ENCODE data around the gene GALNT16.
"Not testable (repeated sequence)": the region's sequence is repeated elsewhere in the genome, so short reads cannot be mapped to it uniquely, and the experiment has no call there.

The GALNT16 gene

DNA sequence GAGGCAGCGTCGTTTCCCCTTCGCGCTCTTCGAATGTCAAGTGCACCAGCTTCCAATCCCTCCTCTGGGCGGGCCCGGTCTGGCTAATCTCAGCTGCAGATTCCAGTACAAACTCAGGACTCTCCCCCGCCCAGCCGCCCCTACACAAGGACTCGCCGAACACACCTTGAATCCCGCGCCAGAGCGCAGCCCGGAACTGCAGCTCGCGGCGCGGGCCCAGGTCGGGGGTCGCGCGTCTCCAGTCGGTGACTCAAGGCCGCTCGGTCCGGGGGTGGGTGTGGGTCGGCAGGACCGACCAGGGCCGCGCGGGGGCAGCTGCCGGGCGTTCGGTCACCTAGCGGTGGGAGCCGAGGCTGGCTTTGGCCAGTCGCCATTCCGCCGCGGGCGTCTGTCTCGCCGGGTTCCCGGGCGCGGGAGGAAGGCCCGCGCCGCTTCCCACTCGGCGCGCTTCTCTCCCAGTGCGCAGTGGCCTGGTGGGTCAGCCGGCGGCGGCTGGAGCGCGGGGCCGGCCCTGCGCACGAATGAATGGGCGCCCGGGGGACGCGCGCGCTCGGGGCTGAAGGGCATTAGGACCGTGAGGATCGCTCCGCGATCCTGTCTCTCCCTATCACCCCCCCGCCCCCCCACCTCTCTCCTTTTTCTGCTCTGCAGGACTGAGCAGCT lies at the start of gene GALNT16:
Gene GALNT16 (plus strand): TSS at position 632 of the 663 bp plus-strand sequence. CDS start 133 bp downstream, outside the sequence.
- peak; percentile 64 for DNase-seq

DNA sequence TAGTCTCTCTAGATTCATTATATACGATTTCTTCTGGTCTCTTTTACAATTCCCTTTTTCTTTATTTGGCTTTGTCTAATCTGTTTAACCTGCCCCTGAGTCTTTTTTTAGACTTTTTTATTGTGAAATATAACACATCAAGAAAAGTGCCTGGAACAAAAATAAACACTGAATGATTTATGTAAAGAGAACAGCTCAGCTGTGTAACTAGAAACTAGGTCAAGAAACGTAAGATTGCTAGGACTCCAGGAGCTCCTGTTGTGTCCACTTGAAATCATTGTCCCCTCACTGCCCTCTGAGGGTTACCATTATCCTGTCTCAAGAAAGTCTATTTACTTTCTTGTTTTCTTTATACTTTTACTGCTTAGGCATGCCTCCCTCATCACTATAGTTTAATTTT lies 45.6 kb upstream of the GALNT16 start:
- no peak for DNase-seq

DNA sequence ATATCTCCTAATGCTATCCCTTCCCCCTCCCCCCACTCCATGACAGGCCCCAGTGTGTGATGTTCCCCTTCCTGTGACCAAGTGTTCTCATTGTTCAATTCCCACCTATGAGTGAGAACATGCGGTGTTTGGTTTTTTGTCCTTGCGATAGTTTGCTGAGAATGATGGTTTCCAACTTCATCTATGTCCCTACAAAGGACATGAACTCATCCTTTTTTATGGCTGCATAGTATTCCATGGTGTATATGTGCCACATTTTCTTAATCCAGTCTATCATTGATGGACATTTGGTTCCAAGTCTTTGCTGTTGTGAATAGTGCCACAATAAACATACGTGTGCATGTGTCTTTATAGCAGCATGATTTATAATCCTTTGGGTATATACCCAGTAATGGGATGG lies 42.3 kb upstream of the GALNT16 start:
- not testable (repeated sequence) for DNase-seq

DNA sequence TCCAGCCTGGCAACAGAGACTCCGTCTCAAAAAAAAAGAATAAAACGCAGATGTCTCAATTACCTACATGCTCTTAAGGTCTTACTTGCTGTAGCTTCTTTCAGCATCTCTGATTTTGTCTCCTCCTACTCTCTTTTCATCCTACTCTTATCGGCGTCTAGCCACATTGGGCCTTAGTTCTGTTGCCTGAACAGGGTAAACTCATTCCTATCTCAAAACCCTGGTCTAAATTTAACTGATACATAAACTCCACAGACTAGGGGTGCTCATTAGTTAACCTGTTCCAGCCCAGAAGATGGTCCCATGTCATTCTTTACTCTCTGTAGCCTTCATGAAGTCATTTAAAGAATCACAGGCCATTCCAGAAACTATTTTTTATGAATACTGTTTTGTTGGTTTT lies 35.0 kb upstream of the GALNT16 start:
- no peak for DNase-seq

DNA sequence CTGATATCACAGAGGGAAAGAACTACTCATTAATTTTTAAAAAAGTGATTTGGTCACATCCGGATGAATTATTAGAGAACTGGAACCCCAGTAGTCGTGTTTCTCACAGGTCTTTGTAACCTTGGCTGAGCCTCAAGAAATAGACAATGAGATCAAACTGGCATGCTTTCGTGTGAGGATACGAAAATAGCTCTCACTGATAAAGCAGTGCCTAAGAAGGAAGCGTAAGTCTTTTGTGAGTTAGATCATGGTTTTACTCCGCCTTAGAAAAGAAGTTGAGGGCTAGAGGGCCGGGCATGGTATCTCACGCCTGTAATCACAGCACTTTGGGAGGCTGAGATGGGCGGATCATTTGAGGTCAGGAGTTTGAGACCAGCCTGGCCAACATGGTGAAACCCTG lies 33.8 kb upstream of the GALNT16 start:
- DNase-seq, result no peak

DNA sequence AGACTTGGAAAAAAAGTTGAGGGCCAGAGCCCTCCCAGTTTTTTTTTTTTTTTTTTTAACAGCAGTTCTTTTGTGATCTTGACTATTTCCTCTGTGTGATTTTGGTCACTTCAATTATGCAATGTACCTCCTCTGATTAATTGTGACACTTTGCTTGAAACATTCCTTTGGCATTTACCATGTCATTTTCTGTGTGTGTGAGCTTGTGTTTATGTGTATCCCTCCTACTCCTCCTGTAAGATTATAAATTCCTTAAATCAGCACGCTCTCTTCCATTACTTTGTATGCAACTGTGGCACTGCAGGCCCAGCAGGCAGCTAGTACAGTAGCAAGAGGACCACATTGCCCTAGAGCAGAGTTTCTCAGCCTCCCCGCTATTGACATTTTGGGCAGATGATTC lies 33.2 kb upstream of the GALNT16 start:
- no peak for DNase-seq

DNA sequence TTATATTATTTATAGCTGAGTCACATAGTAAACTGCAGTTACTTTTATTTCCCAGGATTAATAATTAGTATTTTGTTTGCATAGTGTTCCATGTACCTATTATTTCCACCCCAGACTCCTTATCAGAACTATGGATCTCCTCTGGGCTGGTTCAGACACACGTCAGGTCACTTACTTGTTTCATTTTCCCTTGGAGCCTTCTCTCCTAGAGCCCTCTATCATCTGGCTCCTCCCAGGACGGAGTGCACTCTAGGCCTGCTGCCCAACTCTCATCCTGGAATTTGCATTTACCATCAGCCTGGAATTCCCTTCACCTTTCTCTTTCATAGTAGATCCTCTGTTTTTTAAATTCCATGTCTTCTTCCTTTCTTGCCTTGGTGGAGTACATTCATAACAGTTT lies 28.5 kb upstream of the GALNT16 start:
- DNase-seq, result no peak

DNA sequence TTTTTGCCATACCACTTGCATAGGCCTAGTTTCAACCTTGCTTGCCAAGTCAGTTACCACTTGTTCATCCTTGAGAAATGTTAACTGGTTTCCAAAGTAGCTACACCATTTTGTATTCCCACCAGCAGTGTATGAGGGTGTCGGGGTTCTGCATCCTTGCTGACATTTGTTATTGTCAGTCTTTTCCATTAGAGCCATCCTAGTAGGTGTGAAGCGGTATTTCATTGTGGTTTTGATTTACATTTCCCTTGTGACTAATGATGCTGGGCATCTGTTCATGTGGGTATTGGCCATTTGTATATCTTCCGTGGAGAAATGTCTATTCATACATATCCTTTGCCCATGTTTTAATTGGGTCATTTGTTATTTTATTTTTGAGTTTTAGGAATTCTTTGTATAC lies 27.6 kb upstream of the GALNT16 start:
- DNase-seq, result no peak

DNA sequence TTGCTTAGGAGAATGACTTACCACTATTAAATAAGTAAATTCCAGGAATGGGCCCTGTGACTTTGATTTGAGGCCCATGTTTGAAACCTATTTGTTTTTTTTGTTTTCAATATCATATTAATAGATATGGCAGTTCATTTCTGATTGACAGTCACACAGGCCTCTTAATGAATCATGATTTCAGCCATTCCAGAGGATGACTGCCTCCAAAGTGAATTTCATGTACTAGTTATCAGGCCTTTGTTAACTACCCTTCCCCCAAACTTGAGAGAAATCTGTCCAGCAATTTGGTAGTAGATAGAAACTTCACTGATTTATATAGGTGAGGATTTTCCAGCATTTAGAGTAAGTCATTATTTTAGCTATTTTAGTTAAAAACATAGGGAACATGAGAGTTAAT lies 25.9 kb upstream of the GALNT16 start:
- no peak for DNase-seq

DNA sequence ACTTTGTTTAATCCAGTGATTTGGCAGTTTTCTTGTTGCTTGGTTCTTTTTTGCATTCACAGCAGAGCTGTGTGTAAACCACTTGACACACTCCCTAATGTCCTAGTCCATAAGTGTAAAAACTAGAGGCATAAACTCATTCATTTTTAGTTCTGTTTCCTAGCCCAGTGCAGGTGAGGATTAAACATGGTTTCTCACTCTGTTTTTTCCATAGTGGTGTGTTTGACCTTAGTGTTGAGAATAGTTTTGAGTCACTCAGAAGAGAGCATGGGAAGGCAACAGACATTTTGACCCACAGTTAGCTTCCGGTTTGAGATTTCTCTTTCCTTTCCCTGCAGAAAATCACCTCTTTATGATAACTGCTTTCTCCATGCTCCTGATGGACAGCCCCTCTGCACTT lies 24.2 kb upstream of the GALNT16 start:
- DNase-seq, result no peak

DNA sequence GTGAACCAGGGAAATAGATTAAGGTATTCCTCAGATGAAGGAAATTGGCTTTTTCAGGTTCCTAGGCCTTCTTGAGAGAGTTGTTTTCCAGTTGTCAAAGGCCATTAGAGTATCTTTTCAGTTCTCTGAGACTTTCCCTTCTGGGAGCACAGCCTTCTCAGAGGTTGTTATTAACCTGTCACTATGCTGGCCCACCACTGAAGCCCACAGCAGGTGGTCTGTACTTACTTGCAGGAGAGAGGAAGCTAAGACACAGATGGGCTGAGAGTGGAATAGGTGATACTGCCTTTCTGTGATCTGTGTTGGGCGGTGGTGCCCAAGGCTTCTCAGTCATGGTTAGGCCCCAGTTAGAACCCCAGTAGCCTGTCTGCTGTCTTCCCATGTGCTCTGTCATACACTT lies 22.8 kb upstream of the GALNT16 start:
- no peak for DNase-seq

DNA sequence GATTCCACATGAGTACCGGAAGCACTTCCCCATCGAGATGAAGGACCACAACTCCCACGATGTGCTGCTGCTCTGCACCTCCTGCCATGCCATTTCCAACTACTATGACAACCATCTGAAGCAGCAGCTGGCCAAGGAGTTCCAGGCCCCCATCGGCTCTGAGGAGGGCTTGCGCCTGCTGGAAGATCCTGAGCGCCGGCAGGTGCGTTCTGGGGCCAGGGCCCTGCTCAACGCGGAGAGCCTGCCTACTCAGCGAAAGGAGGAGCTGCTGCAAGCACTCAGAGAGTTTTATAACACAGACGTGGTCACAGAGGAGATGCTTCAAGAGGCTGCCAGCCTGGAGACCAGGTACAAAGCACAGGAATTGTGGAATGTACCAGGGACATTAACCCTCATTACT lies 22.4 kb upstream of the GALNT16 start:
- DNase-seq, result no peak

DNA sequence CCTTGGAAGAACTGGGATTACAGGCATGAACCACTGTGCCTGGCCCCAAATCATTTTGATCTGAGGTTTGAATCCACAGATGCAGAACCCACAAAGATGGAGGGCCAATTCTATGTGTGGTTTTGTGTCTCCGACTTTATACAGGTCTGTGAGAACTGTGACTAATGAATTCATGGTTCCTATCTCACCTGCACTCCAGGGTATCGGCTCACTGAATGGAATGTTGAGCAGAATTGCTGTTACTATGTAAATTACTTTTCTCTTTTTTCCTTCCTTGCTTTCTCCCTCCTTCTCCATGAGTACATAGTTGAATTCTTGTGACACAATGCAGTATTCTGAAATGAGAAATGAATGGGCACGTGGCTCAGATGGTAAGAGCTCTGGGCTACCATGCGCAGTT lies 21.1 kb upstream of the GALNT16 start:
- no peak for DNase-seq

DNA sequence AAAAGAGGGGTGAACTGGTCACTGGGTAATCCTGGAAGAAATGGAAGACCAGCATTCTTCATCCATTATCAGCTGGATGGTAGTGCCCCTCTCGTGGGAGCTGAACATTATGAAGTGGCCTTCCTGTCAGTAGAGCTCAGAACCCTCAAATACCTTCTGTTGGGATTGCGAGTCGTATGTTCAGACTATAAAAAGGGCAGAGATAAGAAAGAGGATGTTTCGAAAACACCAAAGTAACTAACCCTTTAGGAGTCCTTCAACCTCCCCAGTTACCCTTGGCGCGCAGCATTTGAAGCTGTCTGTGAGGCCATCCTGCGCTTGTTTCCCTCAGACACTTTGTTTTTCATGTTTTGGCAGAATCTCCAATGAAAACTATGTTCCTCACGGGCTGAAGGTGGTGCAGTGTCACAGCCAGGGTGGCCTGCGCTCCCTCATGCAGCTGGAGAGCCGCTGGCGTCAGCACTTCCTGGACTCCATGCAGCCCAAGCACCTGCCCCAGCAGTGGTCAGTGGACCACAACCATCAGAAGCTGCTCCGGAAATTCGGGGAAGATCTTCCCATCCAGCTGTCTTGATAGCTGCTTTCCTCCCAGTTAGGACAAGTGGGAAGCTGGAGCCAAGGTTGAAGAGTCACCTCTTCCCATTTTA lies 19.3 kb upstream of the GALNT16 start:
- DNase-seq, result no peak

DNA sequence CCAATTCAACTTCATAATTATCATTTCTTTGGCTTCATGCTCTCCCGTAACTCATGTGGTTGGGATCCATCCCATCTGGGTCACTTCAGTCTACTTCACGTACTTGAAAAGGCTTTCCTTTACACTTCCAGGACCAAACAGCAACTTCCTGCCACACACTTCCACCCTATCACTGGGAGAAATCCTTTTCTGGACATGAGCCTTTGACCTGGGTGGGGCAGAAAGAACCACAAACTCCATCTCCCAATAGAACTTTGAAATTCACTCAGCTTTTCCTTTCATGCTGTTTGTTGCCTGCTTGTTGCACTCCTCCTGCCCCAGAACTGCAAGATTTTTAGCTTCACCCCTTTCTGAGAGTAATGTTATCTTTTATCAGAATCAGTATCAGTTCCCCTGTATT lies 18.4 kb upstream of the GALNT16 start:
- no peak for DNase-seq

DNA sequence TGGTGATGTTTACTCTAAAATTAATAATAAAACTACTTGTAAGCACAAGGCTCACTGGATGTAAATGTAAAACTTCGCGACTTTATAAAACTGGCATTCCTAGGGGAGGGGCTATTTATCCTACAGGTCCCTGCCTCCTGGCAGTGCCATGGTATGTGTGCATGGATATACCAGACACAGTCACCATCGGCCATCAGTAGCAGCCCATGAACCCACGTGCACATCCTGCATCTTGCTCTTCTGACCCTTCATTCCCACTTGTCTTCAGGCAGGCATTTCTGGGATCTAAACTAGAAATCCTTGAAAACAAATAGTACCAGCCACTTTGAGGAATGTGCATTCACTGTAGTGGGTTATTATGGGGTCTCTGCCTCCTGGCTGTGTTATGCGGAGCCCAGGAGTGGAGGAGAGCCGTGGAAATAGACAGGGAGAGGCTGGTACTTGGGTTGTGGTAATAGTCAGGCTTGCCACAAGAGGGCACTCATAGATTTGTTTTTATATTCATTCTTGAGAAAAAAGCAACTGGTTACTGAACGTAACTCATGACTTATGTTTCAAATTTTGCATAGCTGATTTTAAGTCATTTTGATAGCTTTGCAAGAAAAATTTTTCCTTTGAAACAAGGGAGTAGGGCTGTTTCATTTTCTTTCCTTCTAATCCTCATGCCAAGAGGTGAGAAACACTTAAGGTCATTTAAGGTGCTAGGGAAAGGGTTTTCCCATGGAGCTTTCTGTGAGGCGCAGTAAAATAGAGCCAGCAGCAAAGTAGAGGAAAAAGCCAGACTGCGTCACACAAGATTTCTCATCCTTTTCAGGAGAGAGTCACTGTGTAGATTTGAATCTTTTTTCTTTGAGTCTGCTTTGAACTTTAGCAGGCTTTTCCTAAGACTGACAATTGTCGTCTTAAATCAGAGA lies 17.4 kb upstream of the GALNT16 start:
- no peak for DNase-seq

DNA sequence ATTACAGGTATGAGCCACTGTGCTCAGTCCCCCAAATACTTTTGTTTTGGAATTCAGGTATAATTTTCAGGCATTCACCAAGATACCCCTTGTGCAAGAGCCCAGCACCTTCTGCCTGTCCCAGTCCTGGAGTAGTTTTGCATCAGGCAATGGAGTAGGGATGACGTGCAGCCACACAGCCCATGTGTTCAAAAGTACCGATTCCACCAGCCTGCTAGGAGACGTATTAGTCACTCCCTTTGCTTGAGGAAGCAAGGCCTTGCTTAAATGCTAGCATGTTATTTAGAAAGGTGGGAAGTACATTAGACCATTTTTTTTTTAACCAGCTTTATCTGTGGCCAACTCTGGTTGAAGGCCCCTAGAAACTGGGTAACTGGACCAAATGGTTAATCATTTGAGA lies 15.0 kb upstream of the GALNT16 start:
- no peak for DNase-seq

DNA sequence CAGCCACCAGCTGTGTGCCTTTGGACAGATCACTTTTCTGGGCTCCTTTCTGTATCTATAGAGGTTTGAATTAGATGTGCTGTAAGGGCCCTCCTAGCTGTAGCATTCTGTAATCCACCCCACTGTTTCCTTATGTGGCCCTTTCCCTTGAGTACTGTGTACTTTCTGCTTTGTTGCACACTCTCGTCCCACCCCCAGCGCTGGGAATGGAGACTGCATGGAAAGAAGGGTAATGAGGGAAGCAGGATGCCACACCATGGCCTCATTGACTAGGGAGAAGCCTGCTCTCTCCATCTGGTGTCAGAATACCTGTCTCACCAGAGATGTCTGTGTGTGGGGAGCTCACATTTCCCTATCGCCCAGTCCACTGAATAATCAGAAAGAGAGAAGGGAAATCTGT lies 13.6 kb upstream of the GALNT16 start:
- DNase-seq, result no peak

DNA sequence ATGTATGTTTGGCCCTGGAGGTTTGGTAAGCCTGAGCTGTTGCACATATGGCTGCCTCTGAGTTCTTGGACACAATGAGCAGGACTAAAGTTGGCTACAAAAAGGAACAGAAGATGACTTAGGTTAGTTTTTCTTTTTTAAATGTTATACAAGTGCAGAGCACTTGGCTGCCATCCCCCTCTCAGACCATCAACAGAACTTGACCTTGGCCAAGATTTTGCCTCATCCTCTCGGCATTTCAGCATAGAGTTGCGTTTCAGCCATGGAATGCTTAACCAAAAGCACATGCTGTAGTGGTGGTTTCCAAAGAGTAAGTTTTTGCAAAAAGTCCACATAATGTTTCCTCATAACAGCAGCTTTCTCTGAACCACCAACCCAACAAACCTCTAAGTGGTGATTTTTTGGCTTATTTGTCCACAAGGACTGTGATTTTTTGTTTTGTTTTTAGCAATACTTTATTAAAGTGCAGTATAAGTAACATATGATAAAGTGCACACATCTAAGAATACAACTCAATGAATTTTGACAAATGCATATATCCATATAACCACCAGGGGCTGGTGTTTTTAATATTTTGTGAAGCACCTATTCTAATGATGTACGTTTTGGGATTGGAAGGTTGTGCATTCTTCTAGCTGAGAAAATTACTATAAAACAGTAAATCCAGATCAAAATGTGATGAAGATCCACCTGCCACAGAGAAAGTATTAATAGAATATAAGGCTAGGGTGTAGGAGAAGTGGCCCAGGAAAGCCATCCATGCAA lies 12.1 kb upstream of the GALNT16 start:
- peak; percentile 84 for DNase-seq

DNA sequence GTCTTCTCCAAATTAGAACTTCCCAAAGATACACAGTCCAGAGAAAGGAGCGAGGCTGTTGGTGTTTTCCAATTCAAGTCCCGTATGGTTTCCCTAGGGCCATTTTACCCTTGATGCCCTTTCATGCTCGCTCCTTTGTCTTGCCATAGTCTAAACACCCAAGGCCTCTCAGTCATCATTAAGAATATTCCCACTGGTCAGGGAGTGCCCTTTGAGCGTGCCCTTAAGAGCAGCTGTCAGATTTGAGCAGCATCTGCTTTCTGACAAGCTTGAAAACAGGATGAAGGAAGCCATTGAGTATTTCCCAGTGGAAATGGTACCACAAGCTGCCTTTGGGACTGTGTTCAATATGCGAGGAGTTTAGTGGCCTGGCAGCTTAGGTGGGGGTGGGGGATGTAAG lies 10.4 kb upstream of the GALNT16 start:
- DNase-seq, result no peak

DNA sequence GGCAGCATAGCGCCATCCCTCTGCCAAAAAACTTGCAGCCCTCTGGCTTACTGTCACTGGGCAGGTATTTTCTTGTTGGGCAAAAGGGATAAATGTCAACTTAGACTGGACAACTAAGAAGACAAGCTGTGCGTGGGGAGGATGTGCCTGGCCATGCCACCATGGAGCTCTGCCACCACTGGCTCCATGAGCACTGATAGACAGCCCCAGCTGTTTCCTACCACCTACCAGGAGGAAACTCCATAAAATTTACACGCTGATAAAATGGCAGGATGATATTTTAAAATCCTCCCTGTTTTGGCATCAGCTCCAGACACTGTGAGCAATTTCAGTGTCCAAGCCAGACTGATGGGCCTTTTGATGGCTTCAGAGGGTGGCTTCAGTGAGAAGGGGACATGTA lies 7.1 kb upstream of the GALNT16 start:
- no peak for DNase-seq

DNA sequence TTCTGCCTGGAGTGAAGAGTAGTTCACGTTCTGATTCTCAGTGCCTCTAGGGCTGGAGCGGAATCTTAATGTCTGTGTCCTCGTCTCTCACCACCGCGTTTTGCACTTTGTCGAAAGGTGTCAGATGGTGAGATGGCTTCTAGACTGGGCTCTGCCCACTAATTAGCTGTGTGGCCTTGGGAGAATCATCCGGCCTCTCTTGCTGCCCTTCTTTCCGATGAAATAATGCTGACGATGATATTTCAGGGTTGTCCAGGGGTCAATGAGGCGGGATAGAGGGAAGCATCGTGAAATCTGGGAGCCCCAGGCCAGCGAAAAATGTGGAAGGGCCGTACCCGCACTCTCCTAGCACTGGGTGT lies 811 bp upstream of the GALNT16 start:
- no peak for DNase-seq

DNA sequence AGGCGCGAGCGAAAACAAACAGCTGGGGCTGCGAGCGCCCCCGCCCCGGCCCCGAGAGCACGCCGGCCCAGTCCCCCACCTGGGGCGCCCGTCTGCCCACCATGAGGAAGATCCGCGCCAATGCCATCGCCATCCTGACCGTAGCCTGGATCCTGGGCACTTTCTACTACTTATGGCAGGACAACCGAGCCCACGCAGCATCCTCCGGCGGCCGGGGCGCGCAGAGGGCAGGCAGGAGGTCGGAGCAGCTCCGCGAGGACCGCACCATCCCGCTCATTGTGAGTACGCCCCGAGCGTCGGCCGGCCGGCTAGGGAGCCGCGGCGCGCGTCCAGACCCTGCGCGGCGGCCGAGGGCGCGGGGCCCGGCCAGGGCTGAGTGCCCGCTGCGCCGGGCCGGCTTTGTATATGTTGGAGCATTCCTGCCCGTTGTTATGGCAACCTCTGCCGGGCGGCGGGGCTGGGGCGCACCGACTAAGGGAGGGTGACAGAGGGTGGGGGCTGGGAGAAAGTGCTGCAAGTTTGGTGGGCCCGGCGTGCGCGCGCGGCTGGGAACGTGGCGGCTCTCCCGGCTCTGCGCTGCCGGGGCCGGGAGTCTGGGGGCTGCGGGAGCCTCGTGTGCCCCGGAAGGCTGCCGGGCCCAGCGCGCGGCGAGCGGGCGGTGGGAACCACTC lies 367 bp downstream of the GALNT16 start:
- peak; percentile 60 for DNase-seq
